ENCODE data around the gene PTPRN.

PTPRN gene

DNA sequence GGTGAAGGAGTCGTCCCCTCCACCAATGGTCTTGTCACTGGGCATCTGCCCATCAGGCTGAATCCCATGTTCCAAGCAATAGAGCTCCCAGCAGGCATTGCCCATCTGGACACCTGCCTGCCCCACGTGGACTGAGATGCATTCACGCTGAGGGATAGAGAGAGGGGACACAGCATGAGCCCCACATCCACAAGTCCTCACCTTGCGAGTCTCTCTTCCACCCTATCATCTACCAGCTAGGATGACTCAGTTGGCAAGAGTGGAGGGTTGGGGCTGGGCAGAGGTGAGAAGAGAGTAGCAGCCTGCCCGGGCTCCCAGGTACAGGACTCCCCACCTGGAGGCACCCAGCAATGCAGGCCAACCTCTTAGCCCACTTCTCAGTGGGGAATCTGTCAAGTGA lies 57.1 kb downstream of the PTPRN start:
- TF ChIP-seq, protein P1, sequence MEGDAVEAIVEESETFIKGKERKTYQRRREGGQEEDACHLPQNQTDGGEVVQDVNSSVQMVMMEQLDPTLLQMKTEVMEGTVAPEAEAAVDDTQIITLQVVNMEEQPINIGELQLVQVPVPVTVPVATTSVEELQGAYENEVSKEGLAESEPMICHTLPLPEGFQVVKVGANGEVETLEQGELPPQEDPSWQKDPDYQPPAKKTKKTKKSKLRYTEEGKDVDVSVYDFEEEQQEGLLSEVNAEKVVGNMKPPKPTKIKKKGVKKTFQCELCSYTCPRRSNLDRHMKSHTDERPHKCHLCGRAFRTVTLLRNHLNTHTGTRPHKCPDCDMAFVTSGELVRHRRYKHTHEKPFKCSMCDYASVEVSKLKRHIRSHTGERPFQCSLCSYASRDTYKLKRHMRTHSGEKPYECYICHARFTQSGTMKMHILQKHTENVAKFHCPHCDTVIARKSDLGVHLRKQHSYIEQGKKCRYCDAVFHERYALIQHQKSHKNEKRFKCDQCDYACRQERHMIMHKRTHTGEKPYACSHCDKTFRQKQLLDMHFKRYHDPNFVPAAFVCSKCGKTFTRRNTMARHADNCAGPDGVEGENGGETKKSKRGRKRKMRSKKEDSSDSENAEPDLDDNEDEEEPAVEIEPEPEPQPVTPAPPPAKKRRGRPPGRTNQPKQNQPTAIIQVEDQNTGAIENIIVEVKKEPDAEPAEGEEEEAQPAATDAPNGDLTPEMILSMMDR (IDR thresholded peaks at IDR 0.05; ENCODE audit: control insufficient read depth, insufficient read depth, low read depth, low read length, missing control alignments): no peak
- DNase-seq (ENCODE audit: low read depth): no peak
- H3K4me3 ChIP-seq (ENCODE audit: control insufficient read depth, low read depth, low read length): no peak overlapping the region

DNA sequence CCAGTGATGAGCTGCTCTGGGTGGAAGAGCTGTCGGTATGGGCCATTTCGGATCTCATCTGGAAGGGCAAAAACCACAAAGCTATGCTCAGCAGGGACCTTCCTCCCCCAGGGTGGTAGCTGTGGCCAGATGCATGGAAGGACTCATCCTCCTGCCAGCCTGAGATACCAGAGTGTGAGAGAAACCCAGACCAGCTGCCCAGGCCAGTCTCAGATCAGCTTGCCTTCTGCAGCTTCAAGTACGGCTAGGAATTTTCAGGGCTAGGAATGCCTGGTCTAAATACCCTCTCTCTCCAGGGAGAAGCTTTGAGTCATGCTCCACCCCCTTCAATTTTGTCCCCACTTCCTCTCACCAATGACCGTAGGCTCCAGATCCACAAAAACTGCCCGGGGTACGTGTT lies 57.5 kb downstream of the PTPRN start:
- TF ChIP-seq, protein P1 (IDR thresholded peaks at IDR 0.05; ENCODE audit: control insufficient read depth, insufficient read depth, low read depth, low read length, missing control alignments): no peak
- no peak for DNase-seq (ENCODE audit: low read depth)
- no peak overlapping the region for H3K4me3 ChIP-seq (ENCODE audit: control insufficient read depth, low read depth, low read length)

DNA sequence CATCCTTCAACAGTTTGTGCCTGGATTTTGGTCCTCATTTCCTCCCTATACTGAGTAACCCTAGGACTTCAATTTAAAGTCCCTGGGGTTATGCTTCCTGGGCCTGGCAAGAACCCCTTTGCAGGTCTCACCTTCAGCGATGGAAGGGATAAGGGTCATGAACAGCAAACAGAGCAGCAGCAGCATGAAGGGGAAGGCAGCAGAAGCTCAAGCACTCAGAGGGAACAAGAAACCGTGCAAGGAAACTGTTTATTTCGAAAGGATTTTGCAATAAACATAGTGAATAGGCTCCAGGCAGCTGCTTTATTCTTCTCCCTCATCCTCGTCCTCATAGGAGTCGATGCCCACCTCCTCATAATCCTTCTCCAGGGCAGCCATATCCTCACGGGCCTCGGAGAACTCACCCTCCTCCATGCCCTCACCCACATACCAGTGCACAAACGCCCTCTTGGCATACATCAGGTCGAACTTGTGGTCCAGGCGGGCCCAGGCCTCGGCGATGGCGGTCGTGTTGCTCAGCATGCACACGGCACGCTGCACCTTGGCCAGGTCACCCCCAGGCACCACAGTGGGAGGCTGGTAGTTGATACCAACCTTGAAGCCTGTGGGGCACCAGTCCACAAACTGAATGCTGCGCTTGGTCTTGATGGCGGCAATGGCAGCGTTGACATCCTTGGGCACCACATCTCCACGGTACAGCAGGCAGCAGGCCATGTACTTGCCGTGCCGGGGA lies 59.0 kb downstream of the PTPRN start:
- no peak overlapping the region for H3K4me3 ChIP-seq (ENCODE audit: control insufficient read depth, low read depth, low read length)

DNA sequence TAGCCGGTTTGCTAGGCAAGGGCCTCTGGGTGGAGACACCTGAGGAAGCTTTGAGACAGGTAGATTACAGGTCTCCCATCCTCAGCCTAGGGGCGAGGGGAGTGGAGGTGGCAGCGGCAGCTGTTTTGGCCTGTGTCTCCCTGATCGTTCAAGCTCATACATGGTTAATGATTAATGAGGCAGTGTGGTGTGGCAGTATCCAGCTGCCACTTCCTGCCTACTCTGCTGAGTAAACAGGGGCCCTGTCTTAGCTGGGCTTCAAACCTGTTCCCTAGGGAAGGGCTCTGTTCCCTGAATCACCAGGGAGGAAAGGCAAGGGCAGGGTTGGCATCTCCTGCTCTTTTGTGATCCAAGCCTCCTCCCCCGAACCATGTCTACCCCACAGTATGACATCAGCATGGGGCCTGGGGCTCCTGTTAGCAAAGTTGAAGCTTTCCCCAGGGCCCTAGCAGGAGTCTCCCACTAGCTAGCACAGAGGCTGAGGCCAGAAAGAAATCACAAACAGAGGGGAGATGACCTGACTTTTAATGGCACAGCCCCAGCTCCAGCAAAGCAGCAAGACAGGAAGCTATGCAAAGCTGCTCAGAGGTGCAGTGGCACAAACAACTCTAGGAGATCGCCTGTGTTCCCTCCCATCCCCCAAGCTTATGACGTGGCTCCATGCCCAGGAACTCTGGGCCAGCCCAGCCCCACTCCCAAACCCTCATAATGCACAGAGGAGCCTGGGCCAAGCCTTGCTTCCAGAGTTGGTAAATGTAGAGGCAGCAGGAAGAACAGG lies 59.8 kb downstream of the PTPRN start:
- peak; percentile 47 for DNase-seq (ENCODE audit: low read depth)
- TF ChIP-seq, protein P1 (IDR thresholded peaks at IDR 0.05; ENCODE audit: control insufficient read depth, insufficient read depth, low read depth, low read length, missing control alignments): no peak
- no peak overlapping the region for H3K4me3 ChIP-seq (ENCODE audit: control insufficient read depth, low read depth, low read length)

More for the DNA sequence above, 59.0 kb downstream of the PTPRN start:
- no peak for DNase-seq (ENCODE audit: low read depth)
- TF ChIP-seq, protein P1 (IDR thresholded peaks at IDR 0.05; ENCODE audit: control insufficient read depth, insufficient read depth, low read depth, low read length, missing control alignments): no peak

DNA sequence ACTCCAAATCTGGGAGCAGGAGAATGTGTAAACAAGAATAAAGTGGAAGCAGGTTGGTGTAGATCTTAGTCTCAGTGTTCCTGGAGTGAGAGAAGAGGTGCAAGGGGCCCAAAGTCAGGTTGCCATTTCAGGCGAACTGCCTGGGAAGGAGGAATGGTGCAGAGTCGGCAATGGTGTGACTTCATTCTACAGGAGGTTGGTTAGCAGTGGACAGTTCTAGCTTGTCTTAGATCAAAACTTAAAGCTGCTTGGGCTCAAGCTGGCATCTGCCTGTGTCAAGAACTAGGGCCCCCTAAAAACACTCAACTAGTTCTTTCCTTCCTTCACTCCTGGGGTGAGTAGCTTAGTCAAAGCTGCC lies 60.4 kb downstream of the PTPRN start:
- TF ChIP-seq, protein P1 (IDR thresholded peaks at IDR 0.05; ENCODE audit: control insufficient read depth, insufficient read depth, low read depth, low read length, missing control alignments): no peak
- no peak for DNase-seq (ENCODE audit: low read depth)
- no peak overlapping the region for H3K4me3 ChIP-seq (ENCODE audit: control insufficient read depth, low read depth, low read length)

DNA sequence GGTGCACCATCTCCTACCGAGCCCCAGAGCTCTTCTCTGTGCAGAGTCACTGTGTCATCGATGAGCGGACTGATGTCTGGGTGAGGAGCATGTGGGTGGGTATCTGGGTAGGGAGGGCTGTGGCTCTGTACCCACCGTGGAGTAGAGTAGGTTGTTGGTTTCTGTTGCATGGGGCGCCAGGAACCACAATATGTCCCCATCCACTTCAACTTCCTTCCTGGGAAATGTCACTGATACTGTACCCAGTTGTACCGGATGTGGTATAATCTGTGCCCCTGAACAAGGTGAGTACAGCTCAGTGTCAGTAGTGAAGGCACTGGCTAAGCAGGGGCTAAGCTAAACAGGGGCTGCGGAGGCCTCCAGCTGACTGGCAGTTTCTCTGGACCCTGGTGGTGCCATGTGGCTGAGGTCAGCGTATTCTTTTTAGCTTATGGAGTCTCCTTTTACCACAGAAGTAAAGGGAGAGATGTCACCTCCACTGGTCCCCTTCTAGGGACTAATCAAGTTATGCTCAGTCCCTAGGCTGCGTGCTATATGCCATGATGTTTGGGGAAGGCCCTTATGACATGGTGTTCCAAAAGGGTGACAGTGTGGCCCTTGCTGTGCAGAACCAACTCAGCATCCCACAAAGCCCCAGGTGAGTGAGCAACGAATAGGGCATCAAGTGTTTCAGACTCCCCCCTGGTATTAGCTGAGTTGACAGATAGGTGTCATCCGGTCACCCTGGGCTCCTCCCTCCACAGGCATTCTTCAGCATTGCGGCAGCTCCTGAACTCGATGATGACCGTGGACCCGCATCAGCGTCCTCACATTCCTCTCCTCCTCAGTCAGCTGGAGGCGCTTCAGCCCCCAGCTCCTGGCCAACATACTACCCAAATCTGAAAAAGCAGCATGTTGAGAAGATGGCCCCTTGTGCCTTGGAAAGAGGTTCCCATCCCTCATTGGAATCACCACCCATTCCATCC lies 61.2 kb downstream of the PTPRN start:
- H3K4me3 ChIP-seq (ENCODE audit: control insufficient read depth, low read depth, low read length): no peak overlapping the region
- TF ChIP-seq, protein P1 (IDR thresholded peaks at IDR 0.05; ENCODE audit: control insufficient read depth, insufficient read depth, low read depth, low read length, missing control alignments): no peak
- DNase-seq (ENCODE audit: low read depth): no peak

All from AG09309 (cell line).